H9 (cell line): ENCODE measurements around the gene COL8A2. TPM values are rescaled to one million over a fixed set of nuclear protein-coding genes. Genes with fewer than 3 reads are reported as not detected.

ENCODE experiments used
- DNase-seq: peaks from one replicate; pipeline ENCODE4 v3.0.0-alpha.2; 2017
- H2AFZ ChIP-seq: one replicate; pipeline ENCODE4 v1.6.1; 2013; ENCODE audit warnings: mild to moderate bottlenecking, low read length, control low read depth, moderate library complexity
- H2AK5ac ChIP-seq: 2 replicates; pipeline ENCODE4 v1.6.1; 2013; ENCODE audit warnings: low read length, control low read depth, mixed read lengths; ENCODE audit not compliant: insufficient read length
- H2BK120ac ChIP-seq: one replicate; pipeline ENCODE4 v1.6.1; 2013; ENCODE audit warnings: low read depth, mild to moderate bottlenecking, low read length, control low read depth, inconsistent platforms; ENCODE audit not compliant: poor library complexity, severe bottlenecking
- H2BK12ac ChIP-seq: 2 replicates; pipeline ENCODE4 v1.6.1; 2013; ENCODE audit warnings: low read length, control low read depth, mixed read lengths, low read depth; ENCODE audit not compliant: insufficient read length
- H2BK15ac ChIP-seq: 2 replicates; pipeline ENCODE4 v1.6.1; 2013; ENCODE audit warnings: low read depth, low read length, control low read depth
- H2BK20ac ChIP-seq: one replicate; pipeline ENCODE4 v1.6.1; 2013; ENCODE audit warnings: low read depth, mild to moderate bottlenecking, low read length, control low read depth, inconsistent platforms; ENCODE audit not compliant: poor library complexity, severe bottlenecking
- H2BK5ac ChIP-seq: 2 replicates; pipeline ENCODE4 v1.6.1; 2013; ENCODE audit warnings: low read length, control low read depth, mixed read lengths; ENCODE audit not compliant: insufficient read length
- H3K14ac ChIP-seq: 2 replicates; pipeline ENCODE4 v1.6.1; 2013; ENCODE audit warnings: low read length, control low read depth; ENCODE audit not compliant: insufficient read depth
- H3K18ac ChIP-seq: 2 replicates; pipeline ENCODE4 v1.6.1; 2013; ENCODE audit warnings: low read depth, mild to moderate bottlenecking, mixed read lengths, low read length, control low read depth; ENCODE audit not compliant: insufficient read length
- H3K23ac ChIP-seq: 2 replicates; pipeline ENCODE4 v1.6.1; 2013; ENCODE audit warnings: low read length, control low read depth, mixed read lengths, low read depth; ENCODE audit not compliant: insufficient read length
- H3K23me2 ChIP-seq: 2 replicates; pipeline ENCODE4 v1.6.1; 2013; ENCODE audit warnings: low read depth, mild to moderate bottlenecking, mixed read lengths, low read length, control low read depth; ENCODE audit not compliant: insufficient read length, poor library complexity, severe bottlenecking
- H3K27ac ChIP-seq: 2 replicates; pipeline ENCODE4 v1.5.1; 2013; ENCODE audit warnings: low read length, control low read depth, mixed read lengths, low read depth; ENCODE audit not compliant: insufficient read length
- H3K27me3 ChIP-seq: 2 replicates; pipeline ENCODE4 v1.6.1; 2013; ENCODE audit warnings: low read length, control low read depth, inconsistent platforms; ENCODE audit not compliant: insufficient read depth
- H3K4ac ChIP-seq: 2 replicates; pipeline ENCODE4 v1.6.1; 2013; ENCODE audit warnings: low read depth, mild to moderate bottlenecking, control low read depth, inconsistent platforms, low read length, moderate library complexity
- H3K4me1 ChIP-seq: 2 replicates; pipeline ENCODE4 v1.6.1; 2013; ENCODE audit warnings: low read length, control low read depth, inconsistent platforms; ENCODE audit not compliant: insufficient read depth
- H3K4me2 ChIP-seq: 2 replicates; pipeline ENCODE4 v1.6.1; 2013; ENCODE audit warnings: low read length, control low read depth, mixed read lengths; ENCODE audit not compliant: insufficient read length, insufficient read depth
- H3K56ac ChIP-seq: 2 replicates; pipeline ENCODE4 v1.6.1; 2013; ENCODE audit warnings: low read depth, mild to moderate bottlenecking, mixed read lengths, low read length, control low read depth; ENCODE audit not compliant: insufficient read length
- H3K79me1 ChIP-seq: 2 replicates; pipeline ENCODE4 v1.6.1; 2013; ENCODE audit warnings: low read depth, mild to moderate bottlenecking, moderate library complexity, low read length, control low read depth, inconsistent platforms; ENCODE audit not compliant: insufficient read depth, poor library complexity, severe bottlenecking
- H3K79me2 ChIP-seq: 2 replicates; pipeline ENCODE4 v1.6.1; 2013; ENCODE audit warnings: low read length, control low read depth, inconsistent platforms; ENCODE audit not compliant: insufficient read depth
- H3K9ac ChIP-seq: 2 replicates; pipeline ENCODE4 v1.6.1; 2013; ENCODE audit warnings: low read length, control low read depth, mixed read lengths; ENCODE audit not compliant: insufficient read length; ENCODE audit errors: extremely low read depth
- H3K9me3 ChIP-seq: one replicate; pipeline ENCODE4 v1.6.1; 2013; ENCODE audit warnings: low read depth, low read length, inconsistent platforms; ENCODE audit not compliant: control insufficient read depth
- H3T11ph ChIP-seq: one replicate; pipeline ENCODE4 v1.6.1; 2013; ENCODE audit warnings: mild to moderate bottlenecking, low read length, control low read depth, inconsistent platforms
- H4K20me1 ChIP-seq: one replicate; pipeline ENCODE4 v1.6.1; 2013; ENCODE audit not compliant: control insufficient read depth, insufficient read length, insufficient read depth
- H4K5ac ChIP-seq: 2 replicates; pipeline ENCODE4 v1.6.1; 2013; ENCODE audit warnings: low read depth, mild to moderate bottlenecking, mixed read lengths, low read length, control low read depth; ENCODE audit not compliant: insufficient read length
- H4K8ac ChIP-seq: replicated peaks from 2 replicates; pipeline ENCODE4 v1.6.1; 2013; ENCODE audit warnings: low read length, control low read depth, mixed read lengths, low read depth; ENCODE audit not compliant: insufficient read length
- H4K91ac ChIP-seq: 2 replicates; pipeline ENCODE4 v1.6.1; 2013; ENCODE audit warnings: low read depth, mild to moderate bottlenecking, moderate library complexity, mixed read lengths, low read length, control low read depth; ENCODE audit not compliant: insufficient read length
- H3K27ac Mint-ChIP-seq, 3 experiments: 2 replicates in 2 of 3; 3 replicates in 1 of 3; pipeline ENCODE4 v1.8.0; 2020 to 2021; ENCODE audit warnings: mixed read lengths in 3 of 3, mild to moderate bottlenecking in 1 of 3, moderate library complexity in 1 of 3
- H3K27me3 Mint-ChIP-seq: 2 replicates; pipeline ENCODE4 v1.8.0; 2021; ENCODE audit warnings: low read depth, mild to moderate bottlenecking, moderate library complexity, mixed read lengths
- H3K36me3 Mint-ChIP-seq, 3 experiments: 2 replicates in 2 of 3; 3 replicates in 1 of 3; pipeline ENCODE4 v1.8.0; 2020 to 2021; ENCODE audit warnings: low read depth in 3 of 3, mixed read lengths in 3 of 3; ENCODE audit not compliant: insufficient read depth in 1 of 3
- H3K4me1 Mint-ChIP-seq, 2 experiments: 2 replicates each; pipeline ENCODE4 v1.8.0; 2020; ENCODE audit warnings: mixed read lengths in 2 of 2
- H3K4me3 Mint-ChIP-seq, 2 experiments: 2 replicates in 1 of 2; 3 replicates in 1 of 2; pipeline ENCODE4 v1.8.0; 2020 to 2021; ENCODE audit warnings: mild to moderate bottlenecking in 2 of 2, mixed read lengths in 2 of 2, moderate library complexity in 1 of 2
- H3K9me3 Mint-ChIP-seq, 2 experiments: 2 replicates in 1 of 2; 3 replicates in 1 of 2; pipeline ENCODE4 v1.8.0; 2020; ENCODE audit warnings: mild to moderate bottlenecking in 2 of 2, mixed read lengths in 2 of 2, moderate library complexity in 1 of 2
- WGBS: extraction: QIAGEN DNeasy Blood & Tissue Kit; methylation state at CpG from one replicate; pipeline ENCODE4 v1.1.7; 2013; ENCODE audit warnings: missing lambda C conversion rate, low lambda C conversion rate, mixed read lengths; ENCODE audit not compliant: insufficient read length; ENCODE audit errors: extremely low coverage; 5-methylcytosine and 5-hydroxymethylcytosine counted together
- total RNA-seq: library from RNA; stranded (reverse); gene quantifications from 2 replicates; pipeline ENCODE4 v1.2.1, GENCODE V29; 2021
- TF ChIP-seq, protein P1 (sequence below): fragments of 200-600 bp; sonication (generic); conservative IDR thresholded peaks from 3 replicates; pipeline ENCODE4 v1.8.0; 2021; ENCODE audit warnings: antibody characterized with exemption, mild to moderate bottlenecking

COL8A2 gene
- total RNA-seq, 1 experiment from 2014 or later, result 1.5 TPM

DNA sequence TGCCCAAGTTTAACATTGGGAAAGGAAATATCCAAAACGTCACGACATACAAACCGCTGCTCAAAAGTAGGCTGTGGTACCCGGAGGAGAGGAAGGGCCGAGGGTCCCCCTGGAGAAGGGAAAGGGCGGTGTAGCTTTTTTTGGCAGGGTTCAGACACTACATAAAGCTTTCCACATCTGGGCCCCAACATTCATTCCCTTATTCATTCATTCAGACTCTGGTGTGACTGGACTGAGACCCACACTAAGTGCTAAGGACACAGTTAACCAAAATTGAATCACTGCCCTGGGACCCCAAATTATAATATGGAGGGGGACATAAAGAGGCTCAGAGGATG lies 10.3 kb upstream of the COL8A2 start:
- no peak for DNase-seq
- Histone ChIP-seq H3K23me2 (no peaks in the 10 kb centered on the region), H3K23ac (no peak overlapping the region), H2BK15ac (no peak overlapping the region), H3K27ac (no peak overlapping the region), H3K4me1 (0 out of 2 replicates have a peak, but pooled peaks cover 2% of the 10 kb centered on the region), H3K27me3 (no peaks in the 10 kb centered on the region), H3K9me3 (no peaks in the 10 kb centered on the region), H2BK5ac (no peak overlapping the region), H3K79me1 (no peaks in the 10 kb centered on the region), H2BK20ac (no peak overlapping the region), H3T11ph (no peak overlapping the region), H3K4me2 (no peak overlapping the region), H3K56ac (no peak overlapping the region), H3K79me2 (no peaks in the 10 kb centered on the region), H4K91ac (no peak overlapping the region), H3K14ac (no peak overlapping the region), H4K8ac (no peak overlapping the region), H3K4ac (no peak overlapping the region), H2AFZ (no peak overlapping the region), H4K20me1 (no peaks in the 10 kb centered on the region), H2AK5ac (no peak overlapping the region), H3K18ac (no peak overlapping the region), H4K5ac (no peak overlapping the region), H2BK12ac (no peak overlapping the region), H3K9ac (no peak overlapping the region), H2BK120ac (no peak overlapping the region)
- H3K36me3 Mint-ChIP-seq, result peaks cover 6 to 34% (median 17%) of the 10 kb centered on the region in 3 experiments; a peak in 6 of 7 replicates
- TF ChIP-seq, protein P1, sequence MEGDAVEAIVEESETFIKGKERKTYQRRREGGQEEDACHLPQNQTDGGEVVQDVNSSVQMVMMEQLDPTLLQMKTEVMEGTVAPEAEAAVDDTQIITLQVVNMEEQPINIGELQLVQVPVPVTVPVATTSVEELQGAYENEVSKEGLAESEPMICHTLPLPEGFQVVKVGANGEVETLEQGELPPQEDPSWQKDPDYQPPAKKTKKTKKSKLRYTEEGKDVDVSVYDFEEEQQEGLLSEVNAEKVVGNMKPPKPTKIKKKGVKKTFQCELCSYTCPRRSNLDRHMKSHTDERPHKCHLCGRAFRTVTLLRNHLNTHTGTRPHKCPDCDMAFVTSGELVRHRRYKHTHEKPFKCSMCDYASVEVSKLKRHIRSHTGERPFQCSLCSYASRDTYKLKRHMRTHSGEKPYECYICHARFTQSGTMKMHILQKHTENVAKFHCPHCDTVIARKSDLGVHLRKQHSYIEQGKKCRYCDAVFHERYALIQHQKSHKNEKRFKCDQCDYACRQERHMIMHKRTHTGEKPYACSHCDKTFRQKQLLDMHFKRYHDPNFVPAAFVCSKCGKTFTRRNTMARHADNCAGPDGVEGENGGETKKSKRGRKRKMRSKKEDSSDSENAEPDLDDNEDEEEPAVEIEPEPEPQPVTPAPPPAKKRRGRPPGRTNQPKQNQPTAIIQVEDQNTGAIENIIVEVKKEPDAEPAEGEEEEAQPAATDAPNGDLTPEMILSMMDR, result no peak
- no peak overlapping the region for H3K4me3 Mint-ChIP-seq
- WGBS, result no CpG with 5 or more reads among the region's 6 CpGs
- H3K27me3 Mint-ChIP-seq, result no peaks in the 10 kb centered on the region; the same call in 1 of the 2 replicates
- 0 out of 7 replicates have a peak overlapping the region, but pooled peaks of 1 of the 3 experiments have one; percentile 16 for H3K27ac Mint-ChIP-seq
- H3K4me1 Mint-ChIP-seq, result peaks cover 6 to 12% of the 10 kb centered on the region in 2 experiments
- no peaks in the 10 kb centered on the region for H3K9me3 Mint-ChIP-seq
